HepG2 (cell line): Measurements from ENCODE around the gene SLC4A7. TPM values are rescaled to one million over a fixed set of nuclear protein-coding genes. Genes with fewer than 3 reads are reported as not detected.
A peak's percentile ranks its signal among the peaks of the same experiment; 100 is the strongest.

ENCODE experiments used
- ATF7-NPFF ChIP-seq: sonication (generic); formaldehyde crosslinking; IDR thresholded peaks from 2 replicates; pipeline ENCODE4 v1.8.1; 2023; ENCODE audit warnings: mild to moderate bottlenecking, low read depth, missing genetic modification reagents, moderate library complexity
- KDM3A ChIP-seq: IDR thresholded peaks from 2 replicates; pipeline ENCODE4 v1.6.1; 2018; ENCODE audit warnings: low read depth, missing compliant biosample characterization
- KMT2B ChIP-seq: IDR thresholded peaks from 2 replicates; pipeline ENCODE4 v1.6.1; 2016; ENCODE audit warnings: missing genetic modification reagents, missing compliant biosample characterization
- MZF1 ChIP-seq: sonication (generic); formaldehyde crosslinking; IDR thresholded peaks from 2 replicates; pipeline ENCODE4 v1.8.1; 2023; ENCODE audit warnings: mild to moderate bottlenecking, missing genetic modification reagents, borderline replicate concordance
- RERE ChIP-seq: IDR thresholded peaks from 2 replicates; pipeline ENCODE4 v1.6.1; 2016; ENCODE audit warnings: low read depth, missing genetic modification reagents, missing compliant biosample characterization
- ZBTB10 ChIP-seq: sonication (generic); formaldehyde crosslinking; IDR thresholded peaks from 2 replicates; pipeline ENCODE4 v1.4.0; 2020; ENCODE audit warnings: missing genetic modification reagents, borderline replicate concordance
- ZNF382 ChIP-seq: sonication (generic); formaldehyde crosslinking; IDR thresholded peaks from 2 replicates; pipeline ENCODE4 v1.5.0; 2020; ENCODE audit warnings: missing genetic modification reagents, mild to moderate bottlenecking, borderline replicate concordance
- ZNF407 ChIP-seq: sonication (generic); formaldehyde crosslinking; IDR thresholded peaks from one replicate; pipeline ENCODE4 v1.5.1; 2020; ENCODE audit warnings: mild to moderate bottlenecking, missing genetic modification reagents; ENCODE audit errors: not compliant biosample characterization
- ZNF644 ChIP-seq: IDR thresholded peaks from 2 replicates; pipeline ENCODE4 v1.6.1; 2016; ENCODE audit warnings: low read depth
- polyA plus RNA-seq, 8 experiments: library from polyadenylated mRNA; depleted of rRNA in 3 of 8; stranded (reverse) in 7 of 8; unstranded in 1 of 8; fragments of >200 nt; fragmentation: Illumina TruSeq in 4 of 8; extraction: Trizol in 4 of 8; gene quantifications; 2 replicates each; pipeline versions ENCODE4 v1.2.1 to v1.2.3, GENCODE V29; 2011 to 2016; ENCODE audit warnings: low read depth in 4 of 8, missing spikeins in 1 of 8, mixed read lengths in 1 of 8; ENCODE audit not compliant: insufficient read depth in 1 of 8
- total RNA-seq, 5 experiments: library from RNA; depleted of rRNA; stranded (reverse); fragments of >200 nt; fragmentation: Illumina TruSeq; extraction: Trizol; gene quantifications; 2 replicates each; pipeline ENCODE4 v1.2.3, GENCODE V29; 2016; ENCODE audit warnings: low read depth in 1 of 5
- TF ChIP-seq, protein P1 (sequence below): sonication (generic); formaldehyde crosslinking; IDR thresholded peaks from 2 replicates; pipeline ENCODE4 v1.4.0; 2020; ENCODE audit warnings: missing genetic modification reagents

Gene SLC4A7
- total and polyA plus RNA-seq, 2 of the 13 experiments (the other 11 are each of a cell fraction or from before 2014, with no cell fraction given) = 16.4 to 43.8 TPM

DNA sequence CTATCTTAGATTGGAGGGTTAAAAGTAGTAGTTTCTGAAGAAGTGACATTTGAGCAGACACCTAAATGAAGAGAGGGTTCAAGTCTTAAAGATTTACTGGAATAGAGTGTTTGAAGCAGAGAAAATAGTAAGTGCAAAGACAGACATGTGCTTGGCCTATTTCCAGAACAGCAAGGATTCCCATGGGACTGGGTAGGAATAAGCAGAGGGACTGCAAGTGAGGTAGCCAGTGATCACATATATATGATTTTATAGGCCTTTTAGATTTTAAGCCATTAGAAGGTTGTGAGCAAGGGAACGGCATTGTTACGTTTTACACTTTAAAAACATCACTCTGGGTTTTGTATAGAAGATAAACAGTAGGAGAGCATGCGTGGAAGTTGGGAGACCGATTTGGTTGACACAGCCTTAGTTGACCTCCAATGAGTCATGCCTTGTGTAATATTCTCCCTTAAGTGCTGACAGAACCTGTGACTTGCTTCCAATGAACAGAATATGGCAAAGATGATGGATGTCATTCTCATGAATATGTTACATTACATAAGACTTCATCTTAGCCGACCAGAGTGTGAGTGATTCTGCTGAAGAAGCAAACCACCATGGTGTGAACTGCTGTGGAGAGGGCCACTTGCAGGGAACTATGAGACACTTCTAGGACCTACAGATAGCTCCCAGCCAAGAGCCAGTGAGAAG lies 37.1 kb upstream of the SLC4A7 start (continued):
- no peak for TF ChIP-seq RERE (CRISPR knock-in tag)
- no peak for TF ChIP-seq KMT2B (CRISPR knock-in tag)
- TF ChIP-seq, protein P1, sequence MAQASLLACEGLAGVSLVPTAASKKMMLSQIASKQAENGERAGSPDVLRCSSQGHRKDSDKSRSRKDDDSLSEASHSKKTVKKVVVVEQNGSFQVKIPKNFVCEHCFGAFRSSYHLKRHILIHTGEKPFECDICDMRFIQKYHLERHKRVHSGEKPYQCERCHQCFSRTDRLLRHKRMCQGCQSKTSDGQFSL = no peak
- TF ChIP-seq ZNF644 = peak; percentile 96
- no peak for TF ChIP-seq KDM3A (CRISPR knock-in tag)
- no peak for TF ChIP-seq ATF7-NPFF (CRISPR knock-in tag)
- no peak for TF ChIP-seq ZNF382 (CRISPR knock-in tag)
- no peak for TF ChIP-seq MZF1 (CRISPR knock-in tag)
- no peak for TF ChIP-seq ZNF407
- no peak for TF ChIP-seq ZBTB10 (CRISPR knock-in tag)
